NCI-H69 (cell line): ENCODE results near the gene EIF3M.
A peak's percentile ranks its signal among the peaks of the same experiment; 100 is the strongest.

ENCODE experiments used
- DNase-seq: peaks from one replicate; lab custom pipeline; 2025; lab: John Stamatoyannopoulos, UW

The EIF3M gene

GRCh38 chr11:32583459-32584271 lies at the start of gene EIF3M:
TSS of gene EIF3M (plus strand) at chr11:32583831. CDS start at chr11:32583888, 57 bp downstream.
- peak; percentile 99 for DNase-seq

DNA sequence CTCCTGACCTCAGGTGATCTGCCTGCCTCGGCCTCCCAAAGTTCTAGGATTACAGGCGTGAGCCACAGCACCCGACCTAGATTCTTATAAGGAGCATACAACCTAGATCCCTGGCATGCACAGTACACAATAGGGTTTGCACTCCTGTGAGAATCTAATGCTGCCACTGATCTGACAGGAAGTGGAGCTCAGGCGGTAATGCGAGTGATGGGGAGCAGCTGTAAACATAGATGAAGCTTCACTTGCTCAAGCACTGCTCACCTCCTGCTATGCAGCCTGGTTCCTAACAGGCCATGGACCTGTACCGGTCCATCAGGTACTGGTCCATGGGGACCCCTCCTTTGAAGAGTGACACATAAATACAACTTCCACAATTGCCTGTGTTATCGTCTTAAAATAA lies 44.8 kb upstream of the EIF3M start:
- DNase-seq = no peak

DNA sequence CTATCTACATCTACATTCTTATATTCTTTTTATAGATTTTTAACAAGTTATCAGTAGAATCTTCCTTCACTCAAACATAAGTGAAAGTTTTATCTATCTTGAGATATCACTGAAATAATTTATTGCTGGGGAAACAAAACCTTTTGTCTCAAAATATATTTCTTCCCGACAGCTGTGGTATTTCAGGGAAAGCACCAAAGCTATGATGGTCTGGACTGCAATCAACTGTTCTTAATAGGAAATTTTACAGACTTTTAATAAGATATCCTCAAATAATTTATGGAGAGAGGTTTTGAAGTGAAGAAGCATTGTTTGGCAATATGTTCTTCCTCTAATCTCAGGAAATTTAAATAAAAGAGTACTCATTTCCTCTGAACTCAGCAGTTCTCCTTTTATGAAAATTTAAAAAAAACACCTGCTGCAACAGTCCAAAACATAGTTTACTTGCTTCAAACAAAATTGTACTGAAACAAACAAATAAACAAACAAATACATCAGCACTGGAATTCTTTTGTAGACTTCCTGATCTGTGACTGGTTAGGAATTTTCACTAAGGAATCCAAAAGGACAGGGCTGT lies 33.9 kb upstream of the EIF3M start:
- DNase-seq = no peak

GRCh38 chr11:32550207-32550606 lies 33.4 kb upstream of the EIF3M start:
- no peak for DNase-seq

DNA sequence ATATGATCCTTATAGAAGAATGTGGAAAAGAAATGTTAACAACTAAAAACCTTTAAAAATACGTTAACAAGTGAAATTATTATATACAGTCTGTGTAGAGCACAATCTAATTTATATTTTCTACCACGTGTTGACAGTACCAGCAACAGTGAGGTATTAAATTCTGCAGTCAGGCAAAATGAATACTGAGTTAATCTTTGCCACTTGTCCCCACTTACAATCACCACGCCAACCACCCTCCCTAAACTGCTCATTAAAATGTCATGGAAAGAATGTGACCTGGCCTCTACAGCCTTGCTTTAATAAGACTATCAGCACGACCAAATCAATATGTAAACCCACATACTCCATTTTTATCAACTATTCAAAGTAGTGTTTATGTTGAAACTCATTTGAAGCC lies 28.5 kb upstream of the EIF3M start:
- DNase-seq = no peak

DNA sequence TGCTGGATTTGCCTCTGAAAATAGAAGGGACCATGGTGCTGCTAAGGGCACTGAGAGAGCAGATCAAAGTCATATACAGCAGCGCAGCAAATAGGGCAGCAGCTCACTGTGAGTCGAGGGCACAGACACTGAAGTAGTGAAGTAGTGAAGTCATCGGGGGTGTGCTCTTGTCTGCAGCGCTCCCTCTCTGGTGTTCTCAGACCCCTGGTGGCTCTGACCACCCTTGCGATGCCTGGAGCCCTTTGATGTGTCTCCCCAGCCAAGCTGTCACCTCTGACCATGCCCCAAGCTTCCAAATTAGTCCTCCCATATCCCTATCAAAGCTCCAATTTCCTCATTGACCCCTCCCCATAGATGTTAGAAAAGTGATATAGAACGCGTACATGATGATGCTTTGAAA lies 27.7 kb upstream of the EIF3M start:
- no peak for DNase-seq

GRCh38 chr11:32561835-32562234 lies 21.8 kb upstream of the EIF3M start:
- no peak for DNase-seq

DNA sequence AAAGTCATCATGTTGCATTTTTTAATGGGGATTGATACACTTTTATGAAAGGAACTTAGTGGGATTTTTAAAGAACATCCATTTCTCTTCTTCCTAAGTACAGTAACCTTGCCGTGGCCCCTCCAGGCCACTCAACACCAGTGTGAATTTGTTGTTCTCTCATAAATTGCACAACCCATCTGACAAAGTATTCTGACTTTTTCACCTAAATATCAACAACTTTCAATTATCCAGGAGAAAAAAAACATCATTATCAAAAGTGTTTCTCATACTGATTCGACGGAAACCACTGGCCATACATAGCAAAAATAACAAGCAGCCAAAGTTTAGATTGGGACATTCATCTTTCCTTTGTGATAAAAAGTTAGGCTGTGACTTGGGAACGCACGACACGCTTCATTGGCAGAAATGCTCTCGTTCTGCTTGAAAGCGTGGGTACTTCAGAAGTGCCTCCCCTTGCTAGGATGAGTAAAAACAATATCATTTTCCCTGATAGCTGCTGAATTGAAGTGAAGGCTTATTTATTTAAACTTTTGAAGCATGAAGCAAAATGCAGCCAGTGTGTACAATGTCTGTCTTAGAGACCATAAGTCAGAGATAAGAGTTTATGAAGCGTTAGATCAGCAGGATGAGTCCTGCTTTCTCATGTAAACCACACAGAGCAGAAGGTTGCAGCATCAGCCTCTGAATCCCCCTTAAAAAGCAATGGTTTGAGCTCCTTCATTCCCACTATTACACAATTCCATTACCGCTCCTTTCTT lies 20.6 kb upstream of the EIF3M start:
- no peak for DNase-seq

GRCh38 chr11:32563600-32563959 lies 20.1 kb upstream of the EIF3M start:
- no peak for DNase-seq

DNA sequence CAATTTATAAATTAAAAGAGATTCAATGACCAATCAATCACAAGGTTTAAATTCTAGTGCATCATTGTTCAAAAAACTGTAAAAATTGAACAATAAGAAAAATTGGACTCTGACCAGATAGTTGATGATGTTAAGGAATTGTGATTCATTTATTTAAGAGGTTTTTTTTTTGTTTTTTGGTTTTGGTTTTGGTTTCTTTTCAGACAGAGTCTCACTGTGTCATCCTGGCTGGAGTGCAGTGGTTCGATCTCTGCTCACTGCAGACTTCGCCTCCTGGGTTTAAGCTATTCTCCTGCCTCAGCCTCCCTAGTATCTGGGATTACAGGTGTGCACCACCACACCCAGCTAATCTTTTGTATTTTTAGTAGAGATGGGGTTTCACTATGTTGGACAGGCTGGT lies 17.1 kb upstream of the EIF3M start:
- DNase-seq = no peak

DNA sequence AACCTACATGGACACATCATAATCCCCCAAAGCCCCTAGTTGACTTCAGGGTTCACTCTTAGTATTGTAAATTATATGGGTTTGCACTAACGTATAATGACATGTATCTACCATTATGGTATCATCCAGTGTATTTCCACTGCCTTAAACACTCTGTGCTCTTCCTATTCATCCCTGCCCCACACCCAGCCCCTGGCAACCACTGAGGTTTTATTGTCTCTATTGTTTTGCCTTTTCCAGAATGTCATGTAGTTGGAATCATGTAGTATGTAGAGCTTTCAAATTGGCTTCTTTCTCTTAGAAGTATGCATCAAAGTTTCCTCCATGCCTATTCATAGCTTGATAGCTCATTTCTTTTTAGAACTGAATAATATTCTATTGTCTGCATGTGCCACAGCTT lies 16.5 kb upstream of the EIF3M start:
- DNase-seq = no peak

DNA sequence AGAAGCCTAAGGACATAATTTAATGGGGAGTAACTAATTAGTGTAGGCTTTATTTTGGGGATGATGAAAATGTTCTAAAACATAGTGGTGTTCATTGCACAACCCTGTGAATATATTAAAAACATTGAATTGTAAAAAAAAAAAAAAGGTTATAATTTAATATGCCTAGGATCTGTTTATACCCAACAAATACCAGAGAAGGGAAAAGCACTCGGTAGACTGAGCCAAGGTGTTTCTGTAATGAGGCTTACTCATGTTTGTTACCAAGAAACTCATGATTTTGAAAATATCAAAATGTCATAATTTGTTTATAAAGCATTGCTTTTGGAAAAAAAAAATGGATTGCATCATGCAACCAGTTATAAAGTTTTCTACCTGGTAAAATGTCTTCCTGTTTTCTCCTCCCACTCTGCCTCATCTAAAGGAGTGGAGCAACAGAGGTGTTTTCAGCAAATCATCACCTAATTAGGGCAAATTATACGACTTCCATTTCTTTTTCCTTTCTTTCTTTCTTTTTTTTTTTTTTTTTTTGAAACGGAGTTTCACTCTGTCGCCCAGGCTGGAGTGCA lies 14.2 kb upstream of the EIF3M start:
- no peak for DNase-seq

- peak; percentile 28 for DNase-seq
Observed at GRCh38 chr11:32571039-32571438, 12.6 kb upstream of the EIF3M start.

GRCh38 chr11:32573228-32573627 lies 10.4 kb upstream of the EIF3M start:
- no peak for DNase-seq

DNA sequence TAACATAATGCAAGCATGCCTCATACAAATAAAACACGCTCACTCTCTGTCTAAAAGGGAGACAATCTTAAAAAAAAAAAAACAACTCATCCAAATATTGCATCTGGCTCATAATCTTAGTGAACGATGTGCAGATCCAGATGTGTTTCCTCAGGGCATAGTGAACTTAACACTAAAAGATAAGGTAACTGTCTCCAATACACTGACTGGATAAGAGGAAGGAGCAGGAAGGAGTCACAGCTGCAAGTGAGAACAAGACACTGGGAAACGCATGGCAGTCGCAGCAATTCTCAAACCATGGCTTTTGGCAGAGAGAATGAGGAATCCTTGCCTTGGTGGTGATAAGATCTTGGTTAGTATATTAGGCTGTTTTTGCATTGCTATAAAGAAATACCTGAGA lies 9.2 kb upstream of the EIF3M start:
- no peak for DNase-seq

GRCh38 chr11:32575070-32575469 lies 8.6 kb upstream of the EIF3M start:
- no peak for DNase-seq

DNA sequence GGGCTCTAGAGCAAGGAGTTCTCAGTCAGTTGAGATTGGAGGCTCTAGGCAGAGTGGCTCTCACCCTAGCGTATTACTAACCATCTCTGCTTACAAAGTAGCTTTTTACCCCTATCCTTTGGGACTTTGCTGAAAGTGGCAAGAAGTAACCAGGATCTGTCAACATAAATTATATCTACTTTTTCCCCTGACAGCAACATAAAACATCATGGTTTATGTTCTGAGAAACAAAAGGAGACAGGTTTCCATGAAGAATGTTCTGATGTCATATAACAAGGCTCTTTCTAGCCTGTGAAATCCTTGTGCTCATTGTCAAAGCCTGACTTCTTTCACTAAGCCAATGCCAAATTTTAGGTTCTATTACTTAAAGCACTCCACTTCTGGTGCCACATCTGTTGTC lies 7.2 kb upstream of the EIF3M start:
- no peak for DNase-seq

- DNase-seq = no peak
Observed at GRCh38 chr11:32580967-32581366, 2.7 kb upstream of the EIF3M start.

GRCh38 chr11:32581556-32581955 lies 2.1 kb upstream of the EIF3M start:
- DNase-seq = no peak

GRCh38 chr11:32584921-32585320 lies 1.3 kb downstream of the EIF3M start:
- no peak for DNase-seq

DNA sequence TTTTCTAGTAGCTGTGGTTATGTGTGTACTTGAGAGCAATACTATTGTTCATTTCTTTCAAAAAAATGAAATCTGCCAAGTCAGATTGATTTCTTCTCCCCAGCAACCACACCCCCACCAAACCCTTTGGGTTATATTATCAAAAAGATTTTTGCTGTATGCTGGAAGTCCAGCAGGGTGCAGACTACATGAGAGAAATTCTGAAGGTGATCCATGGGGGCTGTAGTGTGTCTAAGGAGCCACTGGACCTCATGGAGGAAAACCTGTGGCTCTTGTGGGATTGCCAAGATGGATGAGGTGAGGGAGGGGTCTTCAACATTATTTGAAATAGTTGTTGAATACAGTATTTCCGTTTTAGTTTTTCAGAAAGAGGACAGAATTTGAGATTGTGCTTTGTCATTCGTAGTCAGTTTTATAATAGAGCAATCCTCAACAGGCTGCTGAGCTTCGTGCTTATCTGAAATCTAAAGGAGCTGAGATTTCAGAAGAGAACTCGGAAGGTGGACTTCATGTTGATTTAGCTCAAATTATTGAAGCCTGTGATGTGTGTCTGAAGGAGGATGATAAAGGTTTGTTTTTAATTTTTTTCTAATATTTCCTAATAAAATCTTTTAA lies 3.1 kb downstream of the EIF3M start:
- peak; percentile 34 for DNase-seq

DNA sequence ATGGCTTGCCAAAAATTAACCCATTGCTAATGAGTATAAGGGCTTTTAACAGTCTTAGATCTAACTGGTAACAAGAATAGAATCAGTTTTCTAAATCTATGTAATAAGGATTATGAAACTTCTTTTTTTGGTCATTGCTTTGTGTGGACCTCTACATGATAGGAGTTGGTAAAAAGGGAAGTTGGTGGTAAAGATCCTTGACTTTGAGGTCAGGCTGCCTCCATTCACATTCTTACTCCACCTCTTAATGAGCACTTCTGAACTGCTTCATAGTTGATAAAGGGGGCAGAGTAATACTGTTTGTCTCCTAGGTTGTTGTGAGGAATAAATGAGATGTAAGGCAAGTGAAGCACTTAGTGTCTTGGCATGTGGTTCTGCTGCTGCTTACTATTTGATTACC lies 10.6 kb downstream of the EIF3M start:
- DNase-seq = no peak
